CD14-positive monocyte (primary cell): Measurements from ENCODE around the gene ASB6. TPM values are rescaled to one million over a fixed set of nuclear protein-coding genes. Genes with fewer than 3 reads are reported as not detected.

ENCODE experiments used
- DNase-seq, 3 donors: peaks; one replicate each; pipeline ENCODE4 v3.0.0-alpha.2; 2011 to 2022
- H2AFZ ChIP-seq: 2 replicates; pipeline ENCODE4 v1.6.0; 2012; ENCODE audit warnings: mild to moderate bottlenecking, low read depth, low read length, inconsistent platforms; ENCODE audit not compliant: insufficient read depth, poor library complexity, severe bottlenecking
- H3K27ac ChIP-seq, 2 donors: 1 replicate in 1 of 2; 2 replicates in 1 of 2; pipeline ENCODE4 v1.5.1; 2012 to 2013; ENCODE audit warnings: low read length in 2 of 2, control low read depth in 1 of 2, inconsistent platforms in 1 of 2, low read depth in 1 of 2, mild to moderate bottlenecking in 1 of 2
- H3K27me3 ChIP-seq, 2 donors: one replicate each; pipeline versions ENCODE4 v1.6.0 to v1.6.1; 2011 to 2013; ENCODE audit warnings: low read length in 2 of 2; ENCODE audit not compliant: control insufficient read depth in 2 of 2, insufficient read depth in 2 of 2
- H3K36me3 ChIP-seq, 2 donors: replicated peaks in 1 of 2; 1 replicate in 1 of 2; 2 replicates in 1 of 2; pipeline versions ENCODE4 v1.5.1 to v1.6.1; 2012 to 2013; ENCODE audit warnings: low read length in 2 of 2, control low read depth in 1 of 2, inconsistent platforms in 1 of 2, mild to moderate bottlenecking in 1 of 2; ENCODE audit not compliant: insufficient read depth in 2 of 2, control insufficient read depth in 1 of 2
- H3K4me1 ChIP-seq, 2 donors: 1 replicate in 1 of 2; 2 replicates in 1 of 2; pipeline versions ENCODE4 v1.5.1 to v1.6.1; 2012 to 2013; ENCODE audit warnings: low read length in 2 of 2, control low read depth in 1 of 2, inconsistent platforms in 1 of 2, mild to moderate bottlenecking in 1 of 2, moderate library complexity in 1 of 2; ENCODE audit not compliant: insufficient read depth in 2 of 2, control insufficient read depth in 1 of 2
- H3K4me2 ChIP-seq: replicated peaks from 2 replicates; pipeline ENCODE3; 2012; ENCODE audit warnings: low read length, moderate library complexity, mild to moderate bottlenecking; ENCODE audit not compliant: poor library complexity, severe bottlenecking; ENCODE audit errors: extremely low read depth
- H3K4me3 ChIP-seq, 3 experiments: fragments of 200-600 bp in 1 of 3; sonication (generic) in 1 of 3; replicated peaks in 1 of 3; 1 replicate in 2 of 3; 2 replicates in 1 of 3; pipeline ENCODE4 v1.5.1; 2011 to 2013; ENCODE audit warnings: low read length in 3 of 3, mild to moderate bottlenecking in 3 of 3, control low read depth in 2 of 3, low read depth in 2 of 3, inconsistent platforms in 1 of 3, moderate library complexity in 1 of 3
- H3K79me2 ChIP-seq: 2 replicates; pipeline ENCODE4 v1.6.0; 2012; ENCODE audit warnings: mild to moderate bottlenecking, control low read depth, inconsistent platforms, low read length, moderate library complexity; ENCODE audit not compliant: insufficient read depth
- H3K9ac ChIP-seq: 2 replicates; pipeline ENCODE4 v1.6.0; 2017; ENCODE audit warnings: low read length, mild to moderate bottlenecking; ENCODE audit not compliant: insufficient read depth, poor library complexity, severe bottlenecking
- H3K9me3 ChIP-seq, 2 donors: replicated peaks in 1 of 2; 1 replicate in 1 of 2; 2 replicates in 1 of 2; pipeline versions ENCODE4 v1.5.1 to v1.6.1; 2012 to 2013; ENCODE audit warnings: low read length in 2 of 2, control low read depth in 1 of 2; ENCODE audit not compliant: control insufficient read depth in 1 of 2, insufficient read depth in 1 of 2
- H4K20me1 ChIP-seq: 2 replicates; pipeline ENCODE4 v1.6.0; 2012; ENCODE audit warnings: mild to moderate bottlenecking, low read length, control low read depth, moderate library complexity; ENCODE audit not compliant: insufficient read depth
- H3K27ac Mint-ChIP-seq, 7 donors: one replicate each; pipeline ENCODE4 v1.8.0; 2020; ENCODE audit warnings: mild to moderate bottlenecking in 7 of 7, mixed read lengths in 7 of 7, moderate library complexity in 6 of 7, inconsistent platforms in 2 of 7
- H3K27me3 Mint-ChIP-seq, 3 donors: one replicate each; pipeline ENCODE4 v1.8.0; 2021 to 2022; ENCODE audit warnings: low read depth in 3 of 3, mild to moderate bottlenecking in 3 of 3, mixed read lengths in 3 of 3, moderate library complexity in 3 of 3, inconsistent platforms in 1 of 3
- H3K36me3 Mint-ChIP-seq, 2 donors: one replicate each; pipeline ENCODE4 v1.8.0; 2020; ENCODE audit warnings: mixed read lengths in 2 of 2, inconsistent platforms in 1 of 2, mild to moderate bottlenecking in 1 of 2
- H3K4me1 Mint-ChIP-seq: one replicate; pipeline ENCODE4 v1.8.0; 2020; ENCODE audit warnings: mild to moderate bottlenecking, mixed read lengths
- H3K4me3 Mint-ChIP-seq, 2 donors: one replicate each; pipeline ENCODE4 v1.8.0; 2020; ENCODE audit warnings: mild to moderate bottlenecking in 2 of 2, mixed read lengths in 2 of 2, moderate library complexity in 1 of 2
- H3K9me3 Mint-ChIP-seq, 7 donors: one replicate each; pipeline ENCODE4 v1.8.0; 2020 to 2022; ENCODE audit warnings: mixed read lengths in 7 of 7, mild to moderate bottlenecking in 6 of 7, moderate library complexity in 6 of 7, inconsistent platforms in 2 of 7
- WGBS: methylation state at CpG from one replicate; pipeline ENCODE4 v1.1.5; 2013; ENCODE audit warnings: missing lambda C conversion rate; ENCODE audit not compliant: insufficient coverage; 5-methylcytosine and 5-hydroxymethylcytosine counted together
- intact Hi-C, 2 donors: fragments of 100-400 bp; cut with micrococcal nuclease; formaldehyde crosslinking; loops; one replicate each; pipeline versions ENCODE4 v1.15.0 to v1.15.1; 2023
- polyA plus RNA-seq, 3 donors: library from polyadenylated mRNA; depleted of rRNA in 1 of 3; unstranded in 2 of 3; stranded (reverse) in 1 of 3; fragments of 300-500 nt in 2 of 3; fragments of >200 nt in 1 of 3; fragmentation: Illumina TruSeq in 2 of 3; gene quantifications; 1 replicate in 2 of 3; 2 replicates in 1 of 3; pipeline ENCODE4 v1.2.3, GENCODE V29; 2012 to 2021
- TF ChIP-seq, protein P1 (sequence below): fragments of 200-600 bp; IDR thresholded peaks from one replicate; pipeline ENCODE4 v1.8.0; 2022; ENCODE audit warnings: antibody characterized with exemption, mild to moderate bottlenecking

ASB6 gene
- polyA plus RNA-seq, 3 donors, result 8.1 to 21.1 (median 10.1) TPM

DNA sequence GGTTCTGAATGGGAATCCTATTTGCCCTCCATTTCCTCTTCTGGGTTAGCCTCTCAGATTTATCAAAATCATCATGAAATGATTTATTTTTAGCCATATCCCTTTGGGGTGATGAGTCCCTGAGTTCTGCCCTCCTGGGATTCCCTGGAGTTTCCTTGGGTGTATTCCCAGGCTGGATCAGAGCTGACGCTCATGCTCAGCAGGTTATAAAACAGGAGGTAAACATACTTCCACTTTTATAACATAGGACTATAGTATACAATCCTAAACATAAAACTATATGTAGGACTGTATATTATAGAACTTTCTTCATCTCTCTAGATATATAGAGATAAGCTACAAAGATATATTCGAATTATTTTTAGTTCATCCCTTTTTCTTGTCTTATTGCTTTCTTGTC lies 19.1 kb upstream of the ASB6 start:
- Histone ChIP-seq H3K4me2 (no peak overlapping the region), H3K27ac (no peak overlapping the region), H3K4me3 (no peak overlapping the region), H4K20me1 (no peaks in the 10 kb centered on the region), H3K9me3 (no peaks in the 10 kb centered on the region), H3K9ac (no peak overlapping the region), H3K27me3 (peaks cover 7 to 31% of the 10 kb centered on the region in 2 donors), H3K4me1 (peaks cover 0 to 5% of the 10 kb centered on the region in 2 donors), H3K36me3 (no peaks in the 10 kb centered on the region), H2AFZ (no peak overlapping the region), H3K79me2 (no peaks in the 10 kb centered on the region)
- Mint-ChIP-seq H3K36me3 (no peaks in the 10 kb centered on the region), H3K4me3 (no peak overlapping the region), H3K9me3 (peaks cover 0 to 9% (median 0%) of the 10 kb centered on the region in 7 donors), H3K27me3 (peaks cover 39 to 56% (median 41%) of the 10 kb centered on the region in 3 donors), H3K4me1 (peaks cover 6% of the 10 kb centered on the region), H3K27ac (no peak overlapping the region)
- intact Hi-C loops, result no loop called here
- TF ChIP-seq, protein P1, sequence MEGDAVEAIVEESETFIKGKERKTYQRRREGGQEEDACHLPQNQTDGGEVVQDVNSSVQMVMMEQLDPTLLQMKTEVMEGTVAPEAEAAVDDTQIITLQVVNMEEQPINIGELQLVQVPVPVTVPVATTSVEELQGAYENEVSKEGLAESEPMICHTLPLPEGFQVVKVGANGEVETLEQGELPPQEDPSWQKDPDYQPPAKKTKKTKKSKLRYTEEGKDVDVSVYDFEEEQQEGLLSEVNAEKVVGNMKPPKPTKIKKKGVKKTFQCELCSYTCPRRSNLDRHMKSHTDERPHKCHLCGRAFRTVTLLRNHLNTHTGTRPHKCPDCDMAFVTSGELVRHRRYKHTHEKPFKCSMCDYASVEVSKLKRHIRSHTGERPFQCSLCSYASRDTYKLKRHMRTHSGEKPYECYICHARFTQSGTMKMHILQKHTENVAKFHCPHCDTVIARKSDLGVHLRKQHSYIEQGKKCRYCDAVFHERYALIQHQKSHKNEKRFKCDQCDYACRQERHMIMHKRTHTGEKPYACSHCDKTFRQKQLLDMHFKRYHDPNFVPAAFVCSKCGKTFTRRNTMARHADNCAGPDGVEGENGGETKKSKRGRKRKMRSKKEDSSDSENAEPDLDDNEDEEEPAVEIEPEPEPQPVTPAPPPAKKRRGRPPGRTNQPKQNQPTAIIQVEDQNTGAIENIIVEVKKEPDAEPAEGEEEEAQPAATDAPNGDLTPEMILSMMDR, result no peak
- DNase-seq, result no peak
- no CpG with 5 or more reads among the region's 2 CpGs for WGBS

DNA sequence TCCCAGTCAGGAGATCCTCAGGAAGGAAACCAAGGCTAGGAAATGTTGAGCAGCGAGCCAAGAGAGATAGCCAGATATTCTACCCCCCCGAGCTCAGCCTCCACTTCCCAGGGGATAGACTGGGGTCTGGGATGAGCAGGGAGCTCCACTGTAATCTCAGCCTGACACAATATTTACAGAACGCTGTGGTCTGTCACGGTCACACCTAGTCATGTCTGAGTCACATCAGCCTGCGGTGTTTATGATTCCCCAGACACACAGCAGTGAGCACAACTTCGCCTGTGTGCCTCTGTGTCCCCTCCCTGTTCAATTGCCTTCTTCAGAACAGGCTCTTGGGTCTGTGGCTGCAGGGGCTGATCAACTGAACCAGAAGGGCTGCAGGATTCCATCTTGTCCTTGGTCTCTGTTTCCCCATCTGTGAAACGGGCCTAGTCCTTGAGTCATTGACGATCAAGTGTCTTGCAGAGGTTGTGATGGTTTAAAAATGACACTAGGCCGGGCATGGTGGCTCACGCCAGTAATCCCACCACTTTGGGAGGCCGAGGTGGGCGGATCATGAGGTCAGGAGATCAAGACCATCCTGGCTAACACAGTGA lies 14.9 kb upstream of the ASB6 start:
- Mint-ChIP-seq H3K9me3 (peaks cover 0 to 2% (median 0%) of the 10 kb centered on the region in 7 donors), H3K36me3 (no peaks in the 10 kb centered on the region)
- no peak overlapping the region for H3K4me2 ChIP-seq

More for the DNA sequence above, 14.9 kb upstream of the ASB6 start:
- Histone ChIP-seq H3K4me1 (no peaks in the 10 kb centered on the region), H3K79me2 (no peaks in the 10 kb centered on the region), H4K20me1 (no peaks in the 10 kb centered on the region), H3K27ac (no peak overlapping the region), H3K4me3 (no peak overlapping the region), H3K27me3 (peaks cover 0 to 10% of the 10 kb centered on the region in 2 donors), H3K9ac (no peak overlapping the region), H3K9me3 (no peaks in the 10 kb centered on the region), H2AFZ (no peak overlapping the region), H3K36me3 (no peaks in the 10 kb centered on the region)
- intact Hi-C loops, result no loop called here
- no peak overlapping the region for H3K27ac Mint-ChIP-seq
- WGBS, result 92% methylated on average over 8 of the region's 12 CpGs
- no peak overlapping the region for H3K4me3 Mint-ChIP-seq
- no peak for DNase-seq
- no peaks in the 10 kb centered on the region for H3K4me1 Mint-ChIP-seq
- H3K27me3 Mint-ChIP-seq, result peaks cover 16 to 42% (median 30%) of the 10 kb centered on the region in 3 donors
- TF ChIP-seq, protein P1, result no peak
